Choroid plexus epithelial cell (primary cell): Measurements from ENCODE around the gene DDIT3.
"Not testable (repeated sequence)": the region's sequence is repeated elsewhere in the genome, so short reads cannot be mapped to it uniquely, and the experiment has no call there.

Experiments
- DNase-seq: peaks from one replicate; pipeline ENCODE4 v3.0.0-alpha.2; 2010; ENCODE audit warnings: low read depth
- H3K4me3 ChIP-seq: 2 replicates; pipeline ENCODE4 v1.5.1; 2011; ENCODE audit warnings: low read depth, mild to moderate bottlenecking, control low read depth, low read length, moderate library complexity
- TF ChIP-seq, protein P1 (sequence below): conservative IDR thresholded peaks from 2 replicates; pipeline ENCODE4 v1.5.1; 2011; ENCODE audit warnings: low read depth, mild to moderate bottlenecking, control low read depth, inconsistent platforms, low read length, moderate library complexity

Gene DDIT3

DNA sequence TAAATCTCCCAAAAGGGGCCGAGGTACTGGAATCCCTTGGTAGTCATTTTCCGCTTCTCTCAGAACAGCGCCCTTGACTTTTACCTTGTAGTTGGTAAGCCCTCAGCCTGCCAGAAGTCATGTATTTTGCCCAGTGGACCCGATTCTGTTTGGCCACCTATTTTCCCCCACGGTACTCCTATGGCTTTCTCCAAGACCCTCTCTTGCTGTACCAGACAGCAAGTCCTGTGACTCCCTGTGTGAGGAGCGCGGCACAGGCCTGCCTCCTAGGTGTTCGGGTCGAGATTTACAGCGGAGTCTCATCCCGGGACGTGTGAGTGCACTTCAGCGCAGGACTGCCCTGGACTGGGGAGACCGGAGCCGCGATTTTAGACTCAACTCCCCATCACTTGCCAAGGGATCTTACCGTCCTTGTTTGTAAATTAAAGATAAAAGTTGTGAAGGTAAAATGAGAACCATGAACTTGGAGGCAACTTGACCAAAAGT lies 1.3 kb upstream of the DDIT3 start:
- no peak overlapping the region for H3K4me3 ChIP-seq
- TF ChIP-seq, protein P1, sequence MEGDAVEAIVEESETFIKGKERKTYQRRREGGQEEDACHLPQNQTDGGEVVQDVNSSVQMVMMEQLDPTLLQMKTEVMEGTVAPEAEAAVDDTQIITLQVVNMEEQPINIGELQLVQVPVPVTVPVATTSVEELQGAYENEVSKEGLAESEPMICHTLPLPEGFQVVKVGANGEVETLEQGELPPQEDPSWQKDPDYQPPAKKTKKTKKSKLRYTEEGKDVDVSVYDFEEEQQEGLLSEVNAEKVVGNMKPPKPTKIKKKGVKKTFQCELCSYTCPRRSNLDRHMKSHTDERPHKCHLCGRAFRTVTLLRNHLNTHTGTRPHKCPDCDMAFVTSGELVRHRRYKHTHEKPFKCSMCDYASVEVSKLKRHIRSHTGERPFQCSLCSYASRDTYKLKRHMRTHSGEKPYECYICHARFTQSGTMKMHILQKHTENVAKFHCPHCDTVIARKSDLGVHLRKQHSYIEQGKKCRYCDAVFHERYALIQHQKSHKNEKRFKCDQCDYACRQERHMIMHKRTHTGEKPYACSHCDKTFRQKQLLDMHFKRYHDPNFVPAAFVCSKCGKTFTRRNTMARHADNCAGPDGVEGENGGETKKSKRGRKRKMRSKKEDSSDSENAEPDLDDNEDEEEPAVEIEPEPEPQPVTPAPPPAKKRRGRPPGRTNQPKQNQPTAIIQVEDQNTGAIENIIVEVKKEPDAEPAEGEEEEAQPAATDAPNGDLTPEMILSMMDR: no peak
- DNase-seq: peak; percentile 72

DNA sequence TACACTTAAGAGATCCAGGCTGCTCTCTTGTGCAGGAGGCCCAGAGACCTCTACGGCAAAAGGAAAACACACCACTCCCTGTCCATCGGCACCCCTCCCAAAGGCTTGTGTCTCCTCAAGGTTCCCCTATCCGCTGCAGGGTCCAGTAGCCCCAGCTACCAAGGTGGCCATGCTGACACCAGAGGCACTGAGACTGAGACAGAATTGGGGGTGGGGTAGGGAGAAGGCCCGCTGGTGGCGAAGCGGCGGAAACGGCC lies 590 bp downstream of the DDIT3 start:
- TF ChIP-seq, protein P1: no peak
- no peak for DNase-seq

DNA sequence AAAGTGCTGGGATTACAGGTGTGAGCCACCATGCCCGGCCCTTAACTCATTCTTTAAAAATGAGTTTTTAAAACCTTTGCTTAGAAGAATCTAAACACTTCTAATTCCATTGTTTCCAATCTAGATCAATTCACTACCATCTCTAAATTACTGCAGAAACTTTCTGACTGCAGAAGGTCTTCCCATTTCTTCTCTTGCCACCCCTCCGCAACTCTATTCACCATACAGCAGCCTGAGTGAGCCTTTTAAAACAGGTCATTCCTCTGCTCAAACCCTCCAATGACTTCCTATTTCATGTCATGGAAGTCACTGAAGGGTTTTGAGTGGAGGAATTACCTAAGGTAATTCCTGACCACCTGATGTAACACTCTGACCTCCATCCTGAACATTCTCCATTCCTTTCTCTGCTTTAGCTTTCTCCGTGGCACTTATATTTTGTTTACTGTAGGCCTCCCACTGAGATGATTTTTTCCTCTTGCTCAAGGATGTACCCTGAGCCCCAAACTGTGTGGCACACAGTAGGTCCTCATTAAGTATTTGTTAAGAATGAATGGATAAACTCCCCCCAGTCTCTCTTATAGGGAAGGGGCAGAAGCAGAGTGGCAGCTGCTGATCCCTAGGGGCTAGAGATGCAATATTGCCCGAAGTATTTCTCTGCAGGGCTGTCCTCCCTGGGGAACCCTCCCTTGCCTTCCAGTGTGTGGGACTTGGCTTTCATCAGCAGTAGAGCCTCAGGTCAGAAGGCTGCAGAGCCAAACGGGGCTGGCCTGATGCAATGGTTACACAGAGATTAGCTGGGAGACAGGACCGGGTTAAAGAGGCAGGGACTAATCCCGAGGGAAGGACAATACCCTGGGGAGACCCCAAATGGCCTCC lies 1.2 kb downstream of the DDIT3 start:
- TF ChIP-seq, protein P1: no peak
- peak overlapping the region; percentile 92 for H3K4me3 ChIP-seq
- DNase-seq: peak; percentile 62

More for the DNA sequence above, 590 bp downstream of the DDIT3 start:
- peak overlapping the region; percentile 92 for H3K4me3 ChIP-seq

DNA sequence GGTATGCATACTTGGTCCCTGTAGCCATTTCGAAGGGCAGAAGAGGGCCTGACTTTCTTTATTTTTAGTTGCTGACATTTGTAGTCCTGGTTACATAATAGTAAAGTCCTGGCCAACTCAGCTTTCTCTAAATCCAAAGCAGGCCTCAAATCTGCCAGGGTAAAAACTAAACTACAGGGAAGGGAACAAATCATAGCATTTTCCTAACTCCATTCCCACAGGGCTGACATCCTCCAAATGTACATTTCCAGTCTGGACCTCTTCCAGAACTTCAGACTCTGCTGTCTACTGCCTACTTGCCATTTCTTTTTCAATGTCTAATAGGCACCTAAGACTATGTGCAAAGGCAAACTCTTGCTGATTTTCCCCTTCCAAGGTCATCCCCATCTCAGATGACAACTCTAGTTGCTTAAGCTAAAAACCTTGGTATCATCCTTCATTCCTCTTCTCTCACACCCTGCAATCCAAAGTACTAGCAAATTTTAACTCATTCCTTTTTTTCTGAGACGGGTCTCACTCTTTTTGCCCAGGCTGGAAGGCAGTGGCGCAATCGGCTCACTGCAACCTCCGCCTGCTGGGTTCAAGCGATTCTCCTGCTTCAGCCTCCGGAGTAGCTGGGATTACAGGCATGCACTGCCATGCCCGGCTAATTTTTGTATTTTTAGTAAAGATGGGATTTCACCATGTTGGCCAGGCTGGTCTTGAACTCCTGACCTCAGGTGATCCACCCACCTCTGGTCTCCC lies 2.0 kb downstream of the DDIT3 start:
- peak; percentile 22 for DNase-seq
- H3K4me3 ChIP-seq: peak overlapping the region; percentile 92
- TF ChIP-seq, protein P1: no peak

DNA sequence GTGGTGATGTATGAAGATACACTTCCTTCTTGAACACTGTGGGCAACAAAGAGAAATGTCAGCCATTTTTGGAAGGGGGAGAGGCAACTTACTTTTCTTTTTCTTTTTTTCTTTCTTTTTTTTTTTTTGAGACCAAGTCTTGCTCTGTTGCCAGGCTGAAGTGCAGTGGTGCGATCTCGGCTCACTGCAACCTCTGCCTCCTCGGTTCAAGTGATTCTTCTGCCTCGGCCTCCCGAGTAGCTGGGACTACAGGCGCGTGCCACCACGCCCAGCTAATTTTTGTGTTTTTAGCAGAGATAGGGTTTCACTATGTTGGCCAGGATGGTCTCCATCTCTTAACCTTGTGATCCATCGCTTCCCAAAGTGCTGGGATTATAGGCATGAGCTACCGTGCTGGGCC lies 2.6 kb downstream of the DDIT3 start:
- peak overlapping the region; percentile 92 for H3K4me3 ChIP-seq
- DNase-seq: not testable (repeated sequence)

DNA sequence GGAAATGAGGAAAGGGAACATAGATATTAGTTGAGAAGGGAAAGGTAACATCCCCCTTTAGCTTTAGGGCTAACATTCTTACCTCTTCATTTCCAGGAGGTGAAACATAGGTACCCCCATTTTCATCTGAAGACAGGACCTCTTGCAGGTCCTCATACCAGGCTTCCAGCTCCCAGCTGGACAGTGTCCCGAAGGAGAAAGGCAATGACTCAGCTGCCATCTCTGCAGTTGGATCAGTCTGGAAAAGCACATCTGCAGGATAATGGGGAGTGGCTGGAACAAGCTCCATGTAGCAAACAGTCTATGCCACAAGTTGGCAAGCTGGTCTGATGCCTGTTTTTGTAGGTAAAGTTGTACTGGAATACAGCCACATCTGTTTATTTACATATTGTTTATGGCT lies 3.1 kb downstream of the DDIT3 start:
- H3K4me3 ChIP-seq: no peak overlapping the region
- DNase-seq: peak; percentile 25
- TF ChIP-seq, protein P1: no peak

DNA sequence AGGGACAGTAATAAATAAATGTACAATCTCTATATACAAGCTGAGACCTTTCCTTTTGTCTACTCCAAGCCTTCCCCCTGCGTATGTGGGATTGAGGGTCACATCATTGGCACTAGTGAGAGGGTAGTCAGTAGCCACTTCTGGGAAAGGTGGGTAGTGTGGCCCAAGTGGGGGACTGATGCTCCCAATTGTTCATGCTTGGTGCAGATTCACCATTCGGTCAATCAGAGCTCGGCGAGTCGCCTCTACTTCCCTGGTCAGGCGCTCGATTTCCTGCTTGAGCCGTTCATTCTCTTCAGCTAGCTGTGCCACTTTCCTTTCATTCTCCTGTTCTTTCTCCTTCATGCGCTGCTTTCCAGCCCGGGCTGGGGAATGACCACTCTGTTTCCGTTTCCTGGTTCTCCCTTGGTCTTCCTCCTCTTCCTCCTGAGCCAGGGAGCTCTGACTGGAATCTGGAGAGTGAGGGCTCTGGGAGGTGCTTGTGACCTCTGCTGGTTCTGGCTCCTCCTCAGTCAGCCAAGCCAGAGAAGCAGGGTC lies 3.6 kb downstream of the DDIT3 start:
- TF ChIP-seq, protein P1: no peak
- H3K4me3 ChIP-seq: peak overlapping the region; percentile 9
- DNase-seq: no peak
